Stimulated activated CD4-positive, alpha-beta T cell treated with anti-CD3 and anti-CD28 coated beads, Interleukin-2, amount 100 ng/mL, for 4 hours (primary cell): ENCODE results near the gene LIPI.
A peak's percentile ranks its signal among the peaks of the same experiment; 100 is the strongest.
"Not testable (repeated sequence)": the region's sequence is repeated elsewhere in the genome, so short reads cannot be mapped to it uniquely, and the experiment has no call there.

Source experiments
- DNase-seq: peaks from one replicate; pipeline ENCODE4 v3.0.0-alpha.2; 2020; ENCODE audit warnings: low read depth

LIPI gene

GRCh38 chr21:14210738-14211137 is at the start of gene LIPI:
TSS of gene LIPI (minus strand) at chr21:14210955. CDS start at chr21:14210845, 110 bp downstream.
- DNase-seq, result no peak

- DNase-seq, result no peak
Observed at GRCh38 chr21:14260174-14260764, 49.5 kb upstream of the LIPI start.

- no peak for DNase-seq
Observed at GRCh38 chr21:14259747-14260146, 49.0 kb upstream of the LIPI start.

GRCh38 chr21:14251336-14251735 is 40.6 kb upstream of the LIPI start:
- DNase-seq, result no peak

GRCh38 chr21:14245711-14246110 is 35.0 kb upstream of the LIPI start:
- no peak for DNase-seq

- no peak for DNase-seq
Observed at GRCh38 chr21:14244911-14245310, 34.2 kb upstream of the LIPI start.

GRCh38 chr21:14243874-14244273 is 33.1 kb upstream of the LIPI start:
- DNase-seq, result no peak

- no peak for DNase-seq
Observed at GRCh38 chr21:14243461-14243860, 32.7 kb upstream of the LIPI start.

- no peak for DNase-seq
Observed at GRCh38 chr21:14241297-14241696, 30.5 kb upstream of the LIPI start.

- DNase-seq, result no peak
Observed at GRCh38 chr21:14239281-14239680, 28.5 kb upstream of the LIPI start.

- DNase-seq, result no peak
Observed at GRCh38 chr21:14236180-14236579, 25.4 kb upstream of the LIPI start.

GRCh38 chr21:14235101-14235500 is 24.3 kb upstream of the LIPI start:
- no peak for DNase-seq

GRCh38 chr21:14229399-14229798 is 18.6 kb upstream of the LIPI start:
- no peak for DNase-seq

GRCh38 chr21:14223365-14223764 is 12.6 kb upstream of the LIPI start:
- DNase-seq, result no peak

- DNase-seq, result peak; percentile 78
Observed at GRCh38 chr21:14215971-14216641, 5.4 kb upstream of the LIPI start, which contains the start of gene RBM11. TSS of gene RBM11 (plus strand) at chr21:14216157. CDS start at chr21:14216187, 30 bp downstream.

GRCh38 chr21:14213164-14213563 is 2.4 kb upstream of the LIPI start:
- DNase-seq, result no peak

GRCh38 chr21:14206222-14206621 is 4.5 kb downstream of the LIPI start:
- DNase-seq, result no peak

GRCh38 chr21:14166463-14167223 is 44.1 kb downstream of the LIPI start:
- DNase-seq, result not testable (repeated sequence)

GRCh38 chr21:14143999-14144398 is 66.8 kb downstream of the LIPI start:
- DNase-seq, result no peak

- DNase-seq, result no peak
Observed at GRCh38 chr21:14124266-14124665, 86.5 kb downstream of the LIPI start.

GRCh38 chr21:14121719-14122118 is 89.0 kb downstream of the LIPI start:
- DNase-seq, result no peak

GRCh38 chr21:14120091-14120734 is 90.5 kb downstream of the LIPI start:
- no peak for DNase-seq

- DNase-seq, result no peak
Observed at GRCh38 chr21:14119038-14119437, 91.7 kb downstream of the LIPI start.
